Measurements from ENCODE around the gene UBA5. TPM values are rescaled to one million over a fixed set of nuclear protein-coding genes. Genes with fewer than 3 reads are reported as not detected.

The UBA5 gene
- total and polyA plus RNA-seq, 2 of the 13 experiments (the other 11 are each of a cell fraction or from before 2014, with no cell fraction given): 30.2 to 46.8 TPM

DNA sequence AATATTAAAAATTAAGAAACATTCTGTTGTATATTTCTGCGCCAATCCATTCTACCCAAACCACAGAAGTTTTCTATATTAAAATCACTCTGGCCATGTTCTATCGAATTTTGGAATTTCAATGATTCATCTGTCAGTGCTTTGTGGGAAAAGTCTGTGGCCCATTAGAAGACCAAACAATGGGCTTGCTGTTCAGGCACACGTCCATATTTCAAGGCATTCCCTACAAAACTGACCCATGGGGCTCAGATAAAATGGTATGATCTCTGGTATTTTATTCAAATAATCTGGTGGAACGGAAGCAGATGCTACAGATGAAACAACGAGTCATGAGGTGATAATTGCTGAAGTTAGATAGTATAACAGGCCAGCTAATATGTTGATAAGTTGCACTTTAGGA is 49.6 kb downstream of the UBA5 start:
- Histone ChIP-seq H3K4me2 (ENCODE audit: low read depth, low read length) (no peak overlapping the region), H3K9me3 (ENCODE audit: low read length) (no peaks in the 10 kb centered on the region), H3K79me2 (ENCODE audit: insufficient read depth, low read length) (no peaks in the 10 kb centered on the region), H4K20me1 (ENCODE audit: insufficient read depth, low read length) (no peaks in the 10 kb centered on the region), H3K27me3 (ENCODE audit: control insufficient read depth in 1 of 2, insufficient read depth in 2 of 2, low read length in 2 of 2) (no peaks in the 10 kb centered on the region; a peak in 1 of 5 replicates), H3K36me3 (replicated peaks in 1 of 2; ENCODE audit: control insufficient read depth in 1 of 2, insufficient read depth in 2 of 2, low read length in 2 of 2) (peaks cover 5 to 42% of the 10 kb centered on the region in 2 experiments; a peak in 4 of 5 replicates), H3K9ac (ENCODE audit: insufficient read depth, low read depth, low read length) (no peak overlapping the region), H3K4me3 (replicated peaks in 1 of 3; ENCODE audit: insufficient read depth in 1 of 3, low read depth in 2 of 3, low read length in 3 of 3) (no peak overlapping the region), H3K27ac (ENCODE audit: extremely low read length, insufficient read depth, low read length) (no peak overlapping the region), H2AFZ (ENCODE audit: low read length) (no peak overlapping the region), H3K4me1 (ENCODE audit: insufficient read depth, low read length) (no peaks in the 10 kb centered on the region)
- ChIA-PET CTCF (ENCODE audit: low intra/inter-chr PET ratio, low total read pairs) (no interaction called here), POLR2A (no interaction called here)
- in situ Hi-C loops (cut with HindIII; ENCODE audit: extremely low pct_ligation_motif_present, low pct_unique_long_range_greater_than_20kb): no loop called here
- FAIRE-seq (no peak), ATAC-seq (no peak), DNase-seq (ENCODE audit: low spot score) (no peak)
- WGBS (ENCODE audit: low lambda C conversion rate): 98% methylated on average over 5 of the region's 5 CpGs
- intact Hi-C loops (cut with micrococcal nuclease; ENCODE audit: unreplicated experiment): no loop called here
- no TSS peak for BruUV-seq (replicated peaks)
- TF ChIP-seq, protein P1, sequence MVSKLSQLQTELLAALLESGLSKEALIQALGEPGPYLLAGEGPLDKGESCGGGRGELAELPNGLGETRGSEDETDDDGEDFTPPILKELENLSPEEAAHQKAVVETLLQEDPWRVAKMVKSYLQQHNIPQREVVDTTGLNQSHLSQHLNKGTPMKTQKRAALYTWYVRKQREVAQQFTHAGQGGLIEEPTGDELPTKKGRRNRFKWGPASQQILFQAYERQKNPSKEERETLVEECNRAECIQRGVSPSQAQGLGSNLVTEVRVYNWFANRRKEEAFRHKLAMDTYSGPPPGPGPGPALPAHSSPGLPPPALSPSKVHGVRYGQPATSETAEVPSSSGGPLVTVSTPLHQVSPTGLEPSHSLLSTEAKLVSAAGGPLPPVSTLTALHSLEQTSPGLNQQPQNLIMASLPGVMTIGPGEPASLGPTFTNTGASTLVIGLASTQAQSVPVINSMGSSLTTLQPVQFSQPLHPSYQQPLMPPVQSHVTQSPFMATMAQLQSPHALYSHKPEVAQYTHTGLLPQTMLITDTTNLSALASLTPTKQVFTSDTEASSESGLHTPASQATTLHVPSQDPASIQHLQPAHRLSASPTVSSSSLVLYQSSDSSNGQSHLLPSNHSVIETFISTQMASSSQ (IDR thresholded peaks at IDR 0.05; ENCODE audit: low read depth): no peak
- TF ChIP-seq, protein P1 (CRISPR knock-in tag; IDR thresholded peaks at IDR 0.05; ENCODE audit: borderline replicate concordance): no peak
- TF ChIP-seq KAT7 (CRISPR knock-in tag; IDR thresholded peaks at IDR 0.05; ENCODE audit: borderline replicate concordance): no peak
- no peak for TF ChIP-seq MYC (CRISPR knock-in tag; IDR thresholded peaks at IDR 0.05; ENCODE audit: borderline replicate concordance)
- TF ChIP-seq KAT8 (CRISPR knock-in tag; IDR thresholded peaks at IDR 0.05): no peak
- TF ChIP-seq, protein P2, sequence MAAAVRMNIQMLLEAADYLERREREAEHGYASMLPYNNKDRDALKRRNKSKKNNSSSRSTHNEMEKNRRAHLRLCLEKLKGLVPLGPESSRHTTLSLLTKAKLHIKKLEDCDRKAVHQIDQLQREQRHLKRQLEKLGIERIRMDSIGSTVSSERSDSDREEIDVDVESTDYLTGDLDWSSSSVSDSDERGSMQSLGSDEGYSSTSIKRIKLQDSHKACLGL (CRISPR knock-in tag; IDR thresholded peaks at IDR 0.05): no peak
- TF ChIP-seq FOSL2 (CRISPR knock-in tag; IDR thresholded peaks at IDR 0.05): no peak
- TF ChIP-seq MTF1 (CRISPR knock-in tag; IDR thresholded peaks at IDR 0.05): no peak
- TF ChIP-seq, protein P3, sequence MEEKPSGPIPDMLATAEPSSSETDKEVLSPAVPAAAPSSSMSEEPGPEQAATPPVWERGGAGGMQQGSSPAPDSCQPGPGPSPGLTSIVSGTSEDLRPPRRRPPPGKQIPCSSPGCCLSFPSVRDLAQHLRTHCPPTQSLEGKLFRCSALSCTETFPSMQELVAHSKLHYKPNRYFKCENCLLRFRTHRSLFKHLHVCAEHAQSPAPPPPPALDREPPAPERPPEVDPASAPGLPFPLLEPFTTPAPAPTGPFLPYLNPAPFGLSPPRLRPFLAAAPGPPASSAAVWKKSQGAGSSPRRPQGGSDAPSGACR (CRISPR knock-in tag; IDR thresholded peaks at IDR 0.05): no peak
- no peak for TF ChIP-seq RBFOX2 (IDR thresholded peaks at IDR 0.05; ENCODE audit: low read depth, low read length)
- TF ChIP-seq ETV5 (CRISPR knock-in tag; IDR thresholded peaks at IDR 0.05; ENCODE audit: borderline replicate concordance): no peak
- TF ChIP-seq, protein P4, sequence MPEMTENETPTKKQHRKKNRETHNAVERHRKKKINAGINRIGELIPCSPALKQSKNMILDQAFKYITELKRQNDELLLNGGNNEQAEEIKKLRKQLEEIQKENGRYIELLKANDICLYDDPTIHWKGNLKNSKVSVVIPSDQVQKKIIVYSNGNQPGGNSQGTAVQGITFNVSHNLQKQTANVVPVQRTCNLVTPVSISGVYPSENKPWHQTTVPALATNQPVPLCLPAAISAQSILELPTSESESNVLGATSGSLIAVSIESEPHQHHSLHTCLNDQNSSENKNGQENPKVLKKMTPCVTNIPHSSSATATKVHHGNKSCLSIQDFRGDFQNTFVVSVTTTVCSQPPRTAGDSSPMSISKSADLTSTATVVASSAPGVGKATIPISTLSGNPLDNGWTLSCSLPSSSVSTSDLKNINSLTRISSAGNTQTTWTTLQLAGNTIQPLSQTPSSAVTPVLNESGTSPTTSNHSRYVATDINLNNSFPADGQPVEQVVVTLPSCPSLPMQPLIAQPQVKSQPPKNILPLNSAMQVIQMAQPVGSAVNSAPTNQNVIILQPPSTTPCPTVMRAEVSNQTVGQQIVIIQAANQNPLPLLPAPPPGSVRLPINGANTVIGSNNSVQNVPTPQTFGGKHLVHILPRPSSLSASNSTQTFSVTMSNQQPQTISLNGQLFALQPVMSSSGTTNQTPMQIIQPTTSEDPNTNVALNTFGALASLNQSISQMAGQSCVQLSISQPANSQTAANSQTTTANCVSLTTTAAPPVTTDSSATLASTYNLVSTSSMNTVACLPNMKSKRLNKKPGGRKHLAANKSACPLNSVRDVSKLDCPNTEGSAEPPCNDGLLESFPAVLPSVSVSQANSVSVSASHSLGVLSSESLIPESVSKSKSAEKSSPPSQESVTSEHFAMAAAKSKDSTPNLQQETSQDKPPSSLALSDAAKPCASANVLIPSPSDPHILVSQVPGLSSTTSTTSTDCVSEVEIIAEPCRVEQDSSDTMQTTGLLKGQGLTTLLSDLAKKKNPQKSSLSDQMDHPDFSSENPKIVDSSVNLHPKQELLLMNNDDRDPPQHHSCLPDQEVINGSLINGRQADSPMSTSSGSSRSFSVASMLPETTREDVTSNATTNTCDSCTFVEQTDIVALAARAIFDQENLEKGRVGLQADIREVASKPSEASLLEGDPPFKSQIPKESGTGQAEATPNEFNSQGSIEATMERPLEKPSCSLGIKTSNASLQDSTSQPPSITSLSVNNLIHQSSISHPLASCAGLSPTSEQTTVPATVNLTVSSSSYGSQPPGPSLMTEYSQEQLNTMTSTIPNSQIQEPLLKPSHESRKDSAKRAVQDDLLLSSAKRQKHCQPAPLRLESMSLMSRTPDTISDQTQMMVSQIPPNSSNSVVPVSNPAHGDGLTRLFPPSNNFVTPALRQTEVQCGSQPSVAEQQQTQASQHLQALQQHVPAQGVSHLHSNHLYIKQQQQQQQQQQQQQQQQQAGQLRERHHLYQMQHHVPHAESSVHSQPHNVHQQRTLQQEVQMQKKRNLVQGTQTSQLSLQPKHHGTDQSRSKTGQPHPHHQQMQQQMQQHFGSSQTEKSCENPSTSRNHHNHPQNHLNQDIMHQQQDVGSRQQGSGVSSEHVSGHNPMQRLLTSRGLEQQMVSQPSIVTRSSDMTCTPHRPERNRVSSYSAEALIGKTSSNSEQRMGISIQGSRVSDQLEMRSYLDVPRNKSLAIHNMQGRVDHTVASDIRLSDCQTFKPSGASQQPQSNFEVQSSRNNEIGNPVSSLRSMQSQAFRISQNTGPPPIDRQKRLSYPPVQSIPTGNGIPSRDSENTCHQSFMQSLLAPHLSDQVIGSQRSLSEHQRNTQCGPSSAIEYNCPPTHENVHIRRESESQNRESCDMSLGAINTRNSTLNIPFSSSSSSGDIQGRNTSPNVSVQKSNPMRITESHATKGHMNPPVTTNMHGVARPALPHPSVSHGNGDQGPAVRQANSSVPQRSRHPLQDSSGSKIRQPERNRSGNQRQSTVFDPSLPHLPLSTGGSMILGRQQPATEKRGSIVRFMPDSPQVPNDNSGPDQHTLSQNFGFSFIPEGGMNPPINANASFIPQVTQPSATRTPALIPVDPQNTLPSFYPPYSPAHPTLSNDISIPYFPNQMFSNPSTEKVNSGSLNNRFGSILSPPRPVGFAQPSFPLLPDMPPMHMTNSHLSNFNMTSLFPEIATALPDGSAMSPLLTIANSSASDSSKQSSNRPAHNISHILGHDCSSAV (CRISPR knock-in tag; IDR thresholded peaks at IDR 0.05; ENCODE audit: borderline replicate concordance): no peak

All from HepG2 (cell line).